ENCODE data around the gene DEFB126. TPM values are rescaled to one million over a fixed set of nuclear protein-coding genes. Genes with fewer than 3 reads are reported as not detected.
"Not testable (repeated sequence)": the region's sequence is repeated elsewhere in the genome, so short reads cannot be mapped to it uniquely, and the experiment has no call there.

The DEFB126 gene
- total and polyA plus RNA-seq, 4 experiments from 2014 or later: not detected

GRCh38 chr20:129786-130323 lies 12.5 kb upstream of the DEFB126 start:
- intact Hi-C loops (cut with micrococcal nuclease); H3K4me1 Mint-ChIP-seq; H3K4me3 ChIP-seq (ENCODE audit: low read length in 2 of 2); H3K9me3 ChIP-seq (ENCODE audit: control insufficient read depth in 1 of 2, low read length in 2 of 2); H3K36me3 ChIP-seq (ENCODE audit: insufficient read depth, low read length); H3K36me3 Mint-ChIP-seq; CTCF ChIA-PET (ENCODE audit: partially characterized antibody); H3K4me1 ChIP-seq (ENCODE audit: insufficient read depth, low read length); DNase-seq; POLR2A ChIA-PET (ENCODE audit: partially characterized antibody); H3K27ac ChIP-seq (ENCODE audit: low read depth, low read length); H3K4me3 Mint-ChIP-seq; H3K27ac Mint-ChIP-seq; H3K27me3 ChIP-seq (ENCODE audit: insufficient read depth, low read length): not testable (repeated sequence)
- H3K9me3 Mint-ChIP-seq: peaks cover 0 to 10% (median 0%) of the 10 kb centered on the region in 8 donors
- H3K27me3 Mint-ChIP-seq: peaks cover 10 to 22% of the 10 kb centered on the region in 2 donors

DNA sequence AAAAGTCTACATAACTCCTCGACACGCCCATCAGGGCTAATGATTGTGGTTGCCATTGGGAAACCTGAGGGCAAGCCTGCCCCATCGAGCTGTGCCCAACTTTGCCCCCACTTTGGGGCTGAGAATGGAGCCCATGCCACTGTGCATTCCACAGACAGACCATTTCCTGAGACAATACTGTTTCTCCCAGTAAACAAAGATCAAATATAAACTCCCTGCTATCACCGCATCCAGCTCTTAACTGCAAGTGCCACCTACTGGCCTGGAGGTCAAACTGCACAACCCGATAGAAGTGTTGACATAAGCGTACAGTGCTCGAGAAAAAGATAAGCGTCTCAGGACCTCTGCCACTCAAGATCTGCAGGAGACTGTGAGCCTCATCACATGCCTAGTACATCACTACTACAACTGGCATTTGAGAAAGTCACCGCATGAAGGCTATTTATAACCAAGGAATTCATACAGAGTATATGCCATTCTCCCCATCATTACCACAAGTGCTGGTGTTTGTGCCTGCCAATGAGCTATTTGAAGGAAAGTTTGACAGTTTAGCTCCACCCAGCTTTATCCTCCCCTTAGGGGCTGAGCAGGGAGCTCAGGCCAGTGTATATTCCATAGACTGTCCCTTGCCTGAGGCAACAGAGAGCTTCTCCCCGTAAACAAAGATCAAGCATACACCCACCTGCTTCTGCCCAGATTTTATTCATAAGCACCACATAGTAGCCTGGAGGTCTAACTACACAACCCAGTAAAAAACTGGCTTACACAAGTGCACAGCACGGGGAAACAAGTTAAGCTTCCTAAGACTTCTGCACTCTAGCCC lies 4.5 kb upstream of the DEFB126 start:
- Mint-ChIP-seq H3K9me3 (peaks cover 0 to 22% (median 4%) of the 10 kb centered on the region in 8 donors), H3K36me3 (no peaks in the 10 kb centered on the region), H3K27me3 (peaks cover 19 to 36% of the 10 kb centered on the region in 2 donors), H3K4me3 (no peak overlapping the region), H3K4me1 (no peaks in the 10 kb centered on the region), H3K27ac (no peak overlapping the region)
- Histone ChIP-seq H3K27ac (ENCODE audit: low read depth, low read length) (no peak overlapping the region), H3K9me3 (ENCODE audit: control insufficient read depth in 1 of 2, low read length in 2 of 2) (no peaks in the 10 kb centered on the region), H3K27me3 (ENCODE audit: insufficient read depth, low read length) (no peaks in the 10 kb centered on the region), H3K4me1 (ENCODE audit: insufficient read depth, low read length) (no peaks in the 10 kb centered on the region), H3K36me3 (ENCODE audit: insufficient read depth, low read length) (no peaks in the 10 kb centered on the region), H3K4me3 (ENCODE audit: low read length in 2 of 2) (no peak overlapping the region)
- intact Hi-C loops (cut with micrococcal nuclease): no loop called here
- ChIA-PET POLR2A (ENCODE audit: partially characterized antibody) (no interaction called here), CTCF (ENCODE audit: partially characterized antibody) (no interaction called here)
- DNase-seq: no peak

GRCh38 chr20:145877-146276 lies 3.5 kb downstream of the DEFB126 start:
- Histone ChIP-seq H3K27me3 (ENCODE audit: insufficient read depth, low read length) (peaks cover 7% of the 10 kb centered on the region), H3K36me3 (ENCODE audit: insufficient read depth, low read length) (no peaks in the 10 kb centered on the region), H3K27ac (ENCODE audit: low read depth, low read length) (no peak overlapping the region), H3K9me3 (ENCODE audit: control insufficient read depth in 1 of 2, low read length in 2 of 2) (no peaks in the 10 kb centered on the region), H3K4me3 (ENCODE audit: low read length in 2 of 2) (no peak overlapping the region), H3K4me1 (ENCODE audit: insufficient read depth, low read length) (no peaks in the 10 kb centered on the region)
- Mint-ChIP-seq H3K4me3 (no peak overlapping the region), H3K27ac (no peak overlapping the region), H3K9me3 (peaks cover 0 to 4% (median 0%) of the 10 kb centered on the region in 8 donors), H3K27me3 (peaks cover 22 to 42% of the 10 kb centered on the region in 2 donors), H3K36me3 (no peaks in the 10 kb centered on the region), H3K4me1 (no peaks in the 10 kb centered on the region)
- intact Hi-C loops (cut with micrococcal nuclease): no loop called here
- POLR2A ChIA-PET (ENCODE audit: partially characterized antibody): no interaction called here
- no peak for DNase-seq
- CTCF ChIA-PET (ENCODE audit: partially characterized antibody): no interaction called here

DNA sequence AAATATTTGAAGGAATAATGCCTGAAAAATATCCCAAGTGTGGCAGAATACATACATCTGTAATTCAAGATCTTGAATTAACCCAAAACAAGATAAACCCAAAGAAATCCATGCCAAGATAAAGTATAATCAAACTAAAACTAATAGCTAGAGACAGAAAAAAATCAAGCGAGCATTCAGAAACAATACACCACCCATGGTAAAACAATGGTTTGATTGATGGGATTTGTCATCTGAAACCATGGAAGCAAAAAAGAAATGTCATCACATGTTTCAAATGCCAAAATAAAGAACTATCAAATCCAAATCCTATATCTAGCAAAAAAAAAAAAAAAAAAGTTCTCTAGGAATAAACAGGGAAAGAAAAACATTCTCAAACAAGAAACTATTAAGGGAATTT lies 9.7 kb downstream of the DEFB126 start:
- ChIA-PET CTCF (ENCODE audit: partially characterized antibody) (no interaction called here), POLR2A (ENCODE audit: partially characterized antibody) (no interaction called here)
- Mint-ChIP-seq H3K4me1 (no peaks in the 10 kb centered on the region), H3K27ac (no peak overlapping the region), H3K36me3 (no peaks in the 10 kb centered on the region), H3K9me3 (peaks cover 0 to 6% (median 0%) of the 10 kb centered on the region in 8 donors), H3K27me3 (peaks cover 22 to 23% of the 10 kb centered on the region in 2 donors), H3K4me3 (no peak overlapping the region)
- Histone ChIP-seq H3K9me3 (ENCODE audit: control insufficient read depth in 1 of 2, low read length in 2 of 2) (no peaks in the 10 kb centered on the region), H3K27me3 (ENCODE audit: insufficient read depth, low read length) (no peaks in the 10 kb centered on the region), H3K27ac (ENCODE audit: low read depth, low read length) (no peak overlapping the region), H3K4me3 (ENCODE audit: low read length in 2 of 2) (no peak overlapping the region), H3K36me3 (ENCODE audit: insufficient read depth, low read length) (no peaks in the 10 kb centered on the region), H3K4me1 (ENCODE audit: insufficient read depth, low read length) (no peaks in the 10 kb centered on the region)
- intact Hi-C loops (cut with micrococcal nuclease): no loop called here
- DNase-seq: no peak

DNA sequence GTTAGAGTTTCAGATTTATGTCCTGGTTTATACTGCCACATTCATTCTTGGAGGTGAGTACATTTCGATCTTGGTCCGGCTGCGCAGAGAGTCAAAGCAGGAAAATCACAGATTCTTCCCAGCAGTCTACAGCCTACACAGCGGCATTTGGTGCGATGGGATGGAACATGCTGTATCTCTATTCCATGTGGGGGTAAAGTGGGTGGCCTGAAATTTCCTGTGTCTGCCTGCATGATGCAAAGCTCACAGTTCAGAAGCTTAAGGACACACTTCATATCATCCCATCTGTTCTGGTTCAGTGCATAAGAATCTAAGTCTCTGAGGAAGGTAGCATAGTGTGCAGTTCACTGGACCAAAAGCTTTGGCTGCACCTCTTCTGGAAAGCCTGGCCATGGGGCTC lies 14.8 kb downstream of the DEFB126 start, which contains the start of gene DEFB127:
TSS of gene DEFB127 (plus strand) at position 301 of the 400 bp plus-strand sequence. CDS start at position 392, 91 bp downstream.
- H3K4me1 ChIP-seq (ENCODE audit: insufficient read depth, low read length): no peaks in the 10 kb centered on the region
- no peak for DNase-seq
- H3K27me3 ChIP-seq (ENCODE audit: insufficient read depth, low read length): no peaks in the 10 kb centered on the region
- Mint-ChIP-seq H3K4me3 (no peak within 1 kb of the TSS), H3K9me3 (peaks cover 0 to 5% (median 0%) of the 10 kb centered on the region in 8 donors), H3K36me3 (no peaks in the 10 kb centered on the region), H3K27ac (peak within 1 kb of the TSS in 1 of 7 donors; percentile 2), H3K27me3 (peaks cover 11 to 24% of the 10 kb centered on the region in 2 donors), H3K4me1 (no peaks in the 10 kb centered on the region)
- ChIA-PET POLR2A (ENCODE audit: partially characterized antibody) (no interaction called here), CTCF (ENCODE audit: partially characterized antibody) (no interaction called here)
- H3K27ac ChIP-seq (ENCODE audit: low read depth, low read length): no peak within 1 kb of the TSS
- H3K9me3 ChIP-seq (ENCODE audit: control insufficient read depth in 1 of 2, low read length in 2 of 2): no peaks in the 10 kb centered on the region
- no peak within 1 kb of the TSS for H3K4me3 ChIP-seq (ENCODE audit: low read length in 2 of 2)
- H3K36me3 ChIP-seq (ENCODE audit: insufficient read depth, low read length): no peaks in the 10 kb centered on the region
- intact Hi-C loops (cut with micrococcal nuclease): no loop called here

GRCh38 chr20:164618-165017 lies 22.2 kb downstream of the DEFB126 start:
- no peak overlapping the region for H3K4me3 Mint-ChIP-seq
- H3K27ac ChIP-seq (ENCODE audit: low read depth, low read length): no peak overlapping the region
- peaks cover 3 to 11% of the 10 kb centered on the region in 2 donors for H3K27me3 Mint-ChIP-seq
- H3K9me3 ChIP-seq (ENCODE audit: control insufficient read depth in 1 of 2, low read length in 2 of 2): no peaks in the 10 kb centered on the region
- ChIA-PET CTCF (ENCODE audit: partially characterized antibody) (no interaction called here), POLR2A (ENCODE audit: partially characterized antibody) (no interaction called here)
- H3K27ac Mint-ChIP-seq: no peak overlapping the region
- H3K36me3 Mint-ChIP-seq: no peaks in the 10 kb centered on the region
- H3K9me3 Mint-ChIP-seq: peaks cover 0 to 3% (median 0%) of the 10 kb centered on the region in 8 donors
- no peaks in the 10 kb centered on the region for H3K36me3 ChIP-seq (ENCODE audit: insufficient read depth, low read length)
- intact Hi-C loops (cut with micrococcal nuclease): no loop called here
- DNase-seq: no peak
- H3K4me1 Mint-ChIP-seq: peaks cover 0 to 5% (median 0%) of the 10 kb centered on the region in 4 donors
- no peaks in the 10 kb centered on the region for H3K27me3 ChIP-seq (ENCODE audit: insufficient read depth, low read length)
- no peak overlapping the region for H3K4me3 ChIP-seq (ENCODE audit: low read length in 2 of 2)
- H3K4me1 ChIP-seq (ENCODE audit: insufficient read depth, low read length): no peaks in the 10 kb centered on the region

GRCh38 chr20:168876-169275 lies 26.5 kb downstream of the DEFB126 start:
- Mint-ChIP-seq H3K4me3 (no peak overlapping the region), H3K4me1 (peaks cover 0 to 5% (median 0%) of the 10 kb centered on the region in 4 donors), H3K27ac (no peak overlapping the region), H3K27me3 (peaks cover 0 to 9% of the 10 kb centered on the region in 2 donors), H3K9me3 (no peaks in the 10 kb centered on the region), H3K36me3 (no peaks in the 10 kb centered on the region)
- ChIA-PET POLR2A (ENCODE audit: partially characterized antibody) (no interaction called here), CTCF (ENCODE audit: partially characterized antibody) (no interaction called here)
- Histone ChIP-seq H3K27ac (ENCODE audit: low read depth, low read length) (no peak overlapping the region), H3K9me3 (ENCODE audit: control insufficient read depth in 1 of 2, low read length in 2 of 2) (no peaks in the 10 kb centered on the region), H3K27me3 (ENCODE audit: insufficient read depth, low read length) (no peaks in the 10 kb centered on the region), H3K4me3 (ENCODE audit: low read length in 2 of 2) (no peak overlapping the region), H3K4me1 (ENCODE audit: insufficient read depth, low read length) (no peaks in the 10 kb centered on the region), H3K36me3 (ENCODE audit: insufficient read depth, low read length) (no peaks in the 10 kb centered on the region)
- intact Hi-C loops (cut with micrococcal nuclease): no loop called here
- no peak for DNase-seq
